ENCODE measurements around the gene DNAAF8.

GRCh38 chr16:4780235-4780634 is 45.9 kb downstream of the DNAAF8 start:
- TF ChIP-seq CTCF (IDR thresholded peaks at IDR 0.05): no peak
- no peak for TF ChIP-seq POLR2A (IDR thresholded peaks at IDR 0.05)
- TF ChIP-seq EP300 (IDR thresholded peaks at IDR 0.05): no peak

Data from tibial nerve (tissue), 4 donors.